NK-92 (cell line): ENCODE measurements around the gene LRRC7.
"Not testable (repeated sequence)": the region's sequence is repeated elsewhere in the genome, so short reads cannot be mapped to it uniquely, and the experiment has no call there.

Source experiments
- DNase-seq: peaks from one replicate; lab custom pipeline; 2025; ENCODE audit not compliant: unreplicated experiment; lab: John Stamatoyannopoulos, UW

Gene LRRC7

DNA sequence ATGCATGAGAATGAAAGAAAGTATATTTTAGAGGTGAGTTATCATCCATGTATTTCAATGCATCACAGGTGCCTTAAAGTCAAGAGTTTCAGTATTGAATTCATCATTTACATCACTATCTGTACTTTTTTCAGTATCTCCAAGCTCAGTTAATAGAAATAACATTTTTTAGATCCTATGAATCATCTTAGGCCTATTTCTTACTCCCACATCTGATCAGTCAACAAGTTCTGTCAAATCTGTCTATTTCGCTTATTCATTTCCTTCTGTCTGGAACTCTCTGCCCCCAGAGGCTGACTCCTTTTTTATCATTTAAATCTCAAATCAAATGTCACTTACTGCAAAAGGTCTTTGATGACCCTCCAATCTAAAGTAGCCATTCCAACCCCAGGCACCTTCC, 295.2 kb downstream of the LRRC7 start:
- DNase-seq, result no peak

DNA sequence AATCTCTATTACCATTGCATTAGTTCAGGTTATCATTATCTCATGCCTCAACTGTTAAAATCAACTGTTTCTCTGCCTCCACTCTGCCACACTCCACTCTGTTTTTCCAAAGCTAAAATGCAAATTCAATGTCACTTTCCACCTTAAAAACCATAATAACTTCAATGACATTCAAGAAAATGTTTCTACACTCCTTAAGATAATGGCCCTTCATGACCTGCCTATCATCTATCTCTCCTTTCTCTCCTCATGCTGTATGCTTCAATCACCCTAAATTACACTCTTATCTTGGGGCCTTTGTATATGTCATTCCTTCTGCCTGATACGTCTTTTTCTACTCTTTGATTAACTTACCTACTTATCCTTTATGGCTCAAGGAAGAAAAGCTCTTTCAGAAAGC, 296.0 kb downstream of the LRRC7 start:
- no peak for DNase-seq

DNA sequence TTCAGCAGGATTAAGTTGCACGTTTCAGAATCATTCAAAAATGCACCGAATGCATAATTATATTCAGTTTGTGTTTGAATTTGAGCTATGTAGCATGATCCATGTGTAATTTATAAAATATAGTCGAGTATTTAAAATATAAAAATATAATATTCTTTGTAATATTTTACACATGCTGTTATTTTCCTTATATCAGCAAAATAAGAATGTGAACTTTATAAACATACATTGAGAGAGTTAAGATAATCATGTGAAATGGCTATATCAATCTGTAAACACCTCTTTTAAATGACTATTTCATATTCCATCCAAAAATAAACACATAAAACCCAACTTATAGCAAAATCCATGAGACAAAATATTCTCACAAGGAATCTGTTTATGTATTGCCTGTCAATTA, 303.7 kb downstream of the LRRC7 start:
- DNase-seq, result no peak

DNA sequence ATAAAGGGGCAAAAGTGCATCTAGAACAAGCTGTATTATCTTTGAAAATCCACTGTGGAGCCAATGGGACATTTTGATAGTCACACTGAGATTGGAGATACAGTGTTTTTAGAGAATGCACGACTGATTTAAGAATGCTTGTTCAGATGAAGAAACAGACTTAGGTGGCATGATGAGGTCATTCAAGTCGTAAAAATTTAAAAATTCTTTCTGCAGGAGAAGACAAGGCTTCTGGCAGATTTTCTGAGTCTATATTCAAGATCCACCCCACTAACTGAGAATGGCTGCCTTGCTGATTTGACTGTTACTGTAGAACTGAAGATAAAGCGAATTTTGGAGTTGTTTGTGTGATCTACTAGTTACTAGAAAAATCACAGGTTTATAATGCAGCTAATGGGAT, 310.6 kb downstream of the LRRC7 start:
- no peak for DNase-seq

DNA sequence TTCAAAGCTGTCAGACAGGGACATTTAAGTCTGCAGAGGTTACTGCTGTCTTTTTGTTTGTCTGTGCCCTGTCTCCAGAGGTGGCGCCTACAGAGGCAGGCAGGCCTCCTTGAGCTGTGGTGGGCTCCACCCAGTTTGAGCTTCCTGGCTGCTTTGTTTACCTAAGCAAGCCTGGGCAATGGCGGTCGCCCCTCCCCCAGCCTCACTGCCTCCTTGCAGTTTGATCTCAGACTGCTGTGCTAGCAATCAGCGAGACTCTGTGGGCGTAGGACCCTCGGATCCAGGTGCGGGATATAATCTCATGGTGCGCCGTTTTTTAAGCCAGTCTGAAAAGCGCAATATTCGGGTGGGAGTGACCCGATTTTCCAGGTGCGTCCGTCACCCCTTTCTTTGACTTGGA, 320.3 kb downstream of the LRRC7 start:
- not testable (repeated sequence) for DNase-seq

DNA sequence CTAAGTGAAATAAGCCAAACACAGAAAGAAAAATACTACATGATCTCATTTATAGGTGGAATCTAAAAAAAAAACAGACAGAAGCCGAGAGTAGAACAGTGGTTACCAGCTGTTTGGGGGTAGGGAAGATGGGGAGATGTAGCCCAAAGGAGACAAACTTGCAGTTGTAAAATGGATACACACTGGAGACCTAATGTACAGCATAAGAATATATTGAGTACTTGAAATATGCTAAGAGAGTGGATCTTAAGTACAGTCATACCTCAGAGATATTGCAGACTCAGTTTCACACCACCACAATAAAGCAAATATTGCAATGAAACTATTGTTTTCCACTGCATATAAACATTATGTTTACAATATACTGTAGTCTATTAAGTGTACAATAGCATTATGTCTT, 320.9 kb downstream of the LRRC7 start:
- DNase-seq, result no peak

DNA sequence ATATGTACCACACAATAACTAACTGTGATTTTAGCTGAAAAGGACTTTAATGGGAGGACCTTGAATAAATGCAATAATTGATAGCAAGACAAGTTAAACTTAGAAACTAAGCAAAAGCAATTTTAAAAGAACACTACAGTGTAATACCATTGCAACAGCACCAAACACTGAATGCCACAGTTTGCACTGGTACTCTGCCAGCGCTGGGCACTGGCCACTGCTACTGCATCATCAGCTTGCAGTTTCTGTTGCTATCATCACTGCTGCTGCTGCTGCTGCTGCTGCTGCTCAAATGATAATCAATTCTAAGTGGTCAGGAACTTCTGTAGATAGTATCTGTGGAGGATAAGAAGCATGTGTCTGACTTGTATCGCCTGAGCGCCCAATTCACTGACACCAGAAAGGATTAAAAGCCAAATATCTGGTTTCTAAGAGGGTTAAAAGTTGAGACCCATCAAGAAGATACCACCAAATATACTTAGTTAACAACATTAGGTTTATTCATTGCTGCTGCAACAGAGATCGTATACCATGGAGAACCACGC, 330.8 kb downstream of the LRRC7 start:
- no peak for DNase-seq

DNA sequence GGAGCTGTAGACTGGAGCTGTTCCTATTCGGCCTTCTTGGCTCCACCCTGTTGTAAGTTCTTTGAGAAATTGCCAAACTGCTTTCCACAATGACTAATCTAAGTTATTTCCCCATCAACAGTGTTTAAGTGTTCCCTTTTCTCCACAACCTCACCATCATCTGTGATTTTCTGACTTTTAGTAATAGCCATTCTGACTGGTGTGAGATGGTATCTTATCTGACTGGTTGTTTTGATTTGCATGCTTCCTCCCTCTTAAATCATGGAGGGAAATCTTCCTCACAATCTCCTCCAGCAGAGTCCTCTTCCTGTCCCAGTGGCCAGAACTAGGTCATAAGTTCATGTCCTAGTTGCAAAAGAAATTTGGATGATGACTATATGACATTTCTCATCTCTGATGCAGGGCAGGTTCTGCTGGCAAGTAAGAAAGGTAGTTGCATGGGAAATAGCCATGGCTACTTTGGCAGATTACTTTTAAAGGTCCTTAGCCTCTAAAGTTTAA, 343.6 kb downstream of the LRRC7 start:
- no peak for DNase-seq

DNA sequence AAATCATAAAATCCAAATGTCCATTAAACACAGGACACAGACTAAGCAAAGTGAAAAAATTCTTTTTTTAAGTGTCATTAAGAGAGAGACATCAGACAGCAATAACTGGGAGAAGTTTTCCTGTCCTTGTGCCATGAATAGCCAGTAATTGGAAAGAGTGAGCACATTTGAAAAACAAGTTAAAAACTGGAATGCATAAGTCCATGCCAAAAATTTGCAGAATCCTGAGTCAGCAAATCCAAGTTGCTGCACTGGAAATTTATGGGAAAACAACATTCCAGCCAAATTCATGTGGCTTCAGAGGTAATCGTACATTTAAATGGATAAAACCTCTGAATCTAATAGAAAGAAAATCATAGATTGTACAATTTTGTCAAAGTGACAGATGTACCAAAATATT, 346.3 kb downstream of the LRRC7 start:
- DNase-seq, result no peak

DNA sequence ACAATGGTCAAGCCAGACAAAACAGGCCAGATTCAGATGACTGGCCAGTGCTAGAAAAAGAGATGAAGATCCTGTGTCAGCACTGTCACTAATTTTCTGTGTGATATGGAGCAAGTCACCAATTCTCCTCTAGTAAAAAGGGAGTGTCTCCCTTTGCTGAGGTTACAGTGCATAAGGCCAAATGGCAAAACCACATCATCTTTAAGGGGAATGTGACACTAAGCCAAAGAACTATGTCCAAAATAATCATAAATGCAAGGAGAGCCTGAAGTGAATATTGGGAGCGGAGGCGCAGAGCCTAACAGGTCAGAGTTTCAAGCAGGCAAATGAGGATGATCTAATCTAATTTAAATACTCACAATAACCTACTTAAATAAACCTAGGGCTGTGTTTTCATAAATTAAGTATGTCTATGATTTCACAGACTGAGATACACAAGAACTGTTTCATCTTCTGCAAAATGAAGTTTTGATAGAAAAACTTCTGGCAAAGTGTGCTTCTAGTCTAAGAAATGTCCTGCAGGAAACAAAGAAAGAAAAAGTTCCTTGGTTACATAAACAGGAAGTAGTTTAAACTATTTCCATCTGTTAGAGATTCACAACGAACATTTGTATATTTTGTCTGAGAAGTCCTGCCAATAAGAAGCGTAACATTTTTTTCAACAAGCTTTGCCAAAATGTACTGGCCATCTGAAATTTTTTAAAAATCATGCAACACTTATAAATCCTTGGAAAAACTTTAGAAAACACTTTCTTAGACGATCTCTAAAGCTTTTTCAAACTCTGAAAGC, 347.4 kb downstream of the LRRC7 start:
- DNase-seq, result no peak

DNA sequence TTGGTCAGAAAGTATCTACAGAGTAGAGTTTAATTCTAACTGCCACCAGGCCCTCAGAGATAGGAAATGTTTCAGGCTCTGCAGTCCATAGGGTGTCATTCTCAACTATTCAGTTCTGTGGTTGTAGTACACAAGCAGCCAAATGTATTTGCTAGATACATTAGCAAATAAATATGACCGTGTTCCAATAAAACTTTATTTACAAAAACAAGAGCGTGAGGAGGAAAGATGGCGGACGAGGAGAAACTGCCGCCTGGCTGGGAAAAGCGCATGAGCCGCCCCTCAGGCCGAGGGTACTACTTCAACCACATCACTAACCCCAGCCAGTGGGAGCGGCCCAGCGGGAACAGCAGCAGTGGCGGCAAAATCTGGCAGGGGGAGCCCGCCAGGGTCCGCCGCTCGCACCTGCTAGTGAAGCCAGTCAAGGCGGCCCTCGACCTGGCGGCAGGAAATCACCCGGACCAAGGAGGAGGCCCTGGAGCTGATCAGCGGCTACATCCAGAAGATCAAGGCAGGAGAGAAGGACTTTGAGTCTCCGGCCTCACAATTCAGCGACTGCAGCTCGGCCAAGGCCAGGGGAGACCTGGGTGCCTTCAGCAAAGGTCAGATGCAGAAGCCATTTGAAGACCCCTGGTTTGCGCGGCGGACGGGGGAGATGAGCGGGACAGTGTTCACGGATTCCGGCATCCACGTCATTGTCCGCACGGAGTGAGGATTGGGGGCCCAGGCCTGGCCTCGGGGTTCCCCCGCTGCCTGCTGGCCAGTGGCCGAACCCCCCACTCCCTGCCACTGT, 351.6 kb downstream of the LRRC7 start:
- no peak for DNase-seq

DNA sequence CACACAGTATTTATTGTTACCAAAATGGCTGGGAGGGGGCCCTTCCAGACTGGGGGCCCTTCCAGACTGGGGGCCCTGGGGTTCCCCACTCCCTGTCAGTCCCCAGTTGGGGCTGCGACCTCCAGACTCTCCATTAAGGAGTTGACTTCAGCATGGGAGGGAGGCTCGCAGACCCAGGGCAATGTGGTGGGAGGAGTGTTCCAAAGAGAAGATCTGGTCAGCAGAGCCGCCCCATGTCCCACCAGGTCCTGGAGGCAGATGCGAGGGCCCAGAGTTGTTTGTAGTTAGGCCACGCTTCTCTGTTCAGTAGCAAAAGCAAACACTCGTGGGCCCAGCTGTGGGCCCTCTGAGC, 352.2 kb downstream of the LRRC7 start:
- DNase-seq, result no peak

DNA sequence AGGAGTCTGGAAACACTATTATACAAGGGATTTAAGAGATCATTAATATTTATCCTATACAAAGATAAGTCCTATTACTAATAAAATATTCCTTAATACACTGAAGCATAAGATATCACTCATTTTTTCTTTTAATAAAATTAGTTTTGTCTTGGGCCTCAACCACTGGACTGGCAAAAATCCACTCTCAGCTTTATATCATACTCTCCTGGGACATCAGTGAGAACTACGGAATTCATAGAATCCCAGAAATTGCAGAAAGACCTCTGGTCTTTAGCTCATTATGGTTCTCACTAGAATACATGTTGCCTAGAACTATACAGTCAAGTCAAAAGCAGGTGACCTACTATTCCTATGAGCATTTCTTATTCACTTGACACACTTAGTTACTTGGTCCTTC, 352.7 kb downstream of the LRRC7 start:
- DNase-seq, result no peak

DNA sequence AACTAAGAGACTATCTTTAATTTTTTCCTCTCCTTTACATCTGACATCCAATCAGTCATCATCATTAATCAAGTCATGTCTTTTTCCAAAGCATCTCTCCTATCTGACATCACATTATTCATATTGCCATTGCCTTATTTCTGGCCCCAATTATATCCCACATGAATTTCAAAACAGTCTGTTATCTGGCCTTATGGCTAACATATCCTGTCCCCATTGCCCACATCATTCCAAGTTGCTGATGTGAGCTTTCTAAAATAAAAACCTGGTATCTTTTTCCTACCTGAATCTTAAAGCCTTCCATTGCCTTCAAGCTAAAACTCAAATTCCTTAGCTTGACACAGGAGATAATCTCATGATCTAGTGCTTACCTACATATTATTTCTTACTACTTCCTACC, 353.8 kb downstream of the LRRC7 start:
- DNase-seq, result no peak

DNA sequence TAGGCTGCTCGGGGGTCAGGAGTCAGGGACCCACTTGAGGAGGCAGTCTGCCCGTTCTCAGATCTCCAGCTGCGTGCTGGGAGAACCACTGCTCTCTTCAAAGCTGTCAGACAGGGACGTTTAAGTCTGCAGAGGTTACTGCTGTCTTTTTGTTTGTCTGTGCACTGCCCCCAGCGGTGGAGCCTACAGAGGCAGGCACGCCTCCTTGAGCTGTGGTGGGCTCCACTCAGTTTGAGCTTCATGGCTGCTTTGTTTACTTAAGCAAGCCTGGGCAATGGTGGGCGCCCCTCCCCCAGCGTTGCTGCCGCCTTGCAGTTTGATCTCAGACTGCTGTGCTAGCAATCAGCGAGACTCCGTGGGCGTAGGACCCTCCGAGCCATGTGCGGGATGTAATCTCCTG, 360.5 kb downstream of the LRRC7 start:
- DNase-seq, result not testable (repeated sequence)

DNA sequence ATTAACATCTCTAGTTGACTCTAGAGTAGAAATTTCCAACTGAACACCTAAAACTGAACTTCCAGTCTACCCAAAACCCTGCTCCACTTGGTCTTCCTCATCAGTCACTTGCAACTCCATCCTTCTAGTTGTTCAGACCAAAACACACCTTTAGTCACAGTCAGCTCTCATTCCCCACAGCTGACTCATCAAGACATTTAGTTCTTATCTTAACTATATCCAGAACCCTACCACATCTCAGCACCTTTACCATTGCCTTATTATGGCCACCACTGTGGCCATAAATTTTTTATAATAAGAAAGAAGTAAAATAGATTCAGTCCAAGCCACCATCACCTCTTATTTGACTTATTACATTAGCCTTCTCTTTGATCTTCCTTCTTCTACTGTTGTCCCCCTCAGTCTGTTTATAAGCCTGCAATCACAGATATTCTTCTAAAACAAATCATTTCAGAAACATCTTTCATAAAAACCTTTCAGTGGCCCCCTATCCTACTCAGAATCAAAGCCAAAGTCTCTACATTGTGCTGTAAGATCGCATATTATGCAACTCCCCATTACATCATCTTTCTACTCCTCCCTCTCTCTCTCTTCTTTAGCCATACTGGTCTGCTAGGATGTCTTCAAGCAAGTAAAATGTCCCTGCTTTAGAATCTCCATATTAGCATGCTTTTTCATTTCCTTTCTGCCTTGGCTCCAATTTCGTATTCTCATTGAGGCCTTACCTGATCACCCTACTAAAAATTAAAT, 361.8 kb downstream of the LRRC7 start:
- no peak for DNase-seq

DNA sequence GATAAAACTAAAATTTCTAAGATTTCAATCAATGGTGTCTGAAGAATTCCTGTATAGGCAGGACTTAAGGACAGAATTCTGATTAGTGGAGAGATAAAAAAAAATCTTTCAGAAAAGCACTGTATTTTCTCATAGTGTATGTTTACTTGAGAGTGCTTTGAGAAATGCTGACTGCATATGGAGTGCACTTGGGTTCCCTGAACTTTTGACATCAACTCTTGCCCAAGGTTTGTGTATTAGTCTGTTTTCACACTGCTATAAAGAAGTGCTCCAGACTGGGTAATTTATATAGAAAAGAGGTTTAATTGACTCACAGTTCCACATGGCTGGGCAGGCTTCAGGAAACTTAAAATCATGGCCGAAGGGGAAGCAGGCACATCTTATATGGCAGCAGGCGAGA, 362.7 kb downstream of the LRRC7 start:
- DNase-seq, result no peak

DNA sequence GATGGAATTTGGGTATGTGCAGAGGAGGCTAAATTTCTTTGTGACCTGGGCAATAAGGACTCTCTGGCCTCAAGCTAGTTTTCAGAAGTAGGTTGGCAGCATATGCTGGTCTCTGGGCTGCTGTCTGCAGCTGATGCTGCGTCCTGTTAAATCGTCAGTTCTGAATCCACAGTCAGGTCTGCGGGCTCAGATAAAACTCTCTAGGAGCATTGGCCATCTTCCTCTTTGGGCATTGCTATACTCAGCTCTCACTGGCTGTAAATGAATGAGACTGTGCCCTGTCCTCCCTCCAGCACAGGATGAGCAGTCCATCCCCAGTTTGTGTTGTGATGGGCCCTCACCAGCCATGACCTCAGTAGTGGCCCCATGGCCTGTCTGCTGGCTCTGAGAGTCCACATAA, 365.0 kb downstream of the LRRC7 start:
- DNase-seq, result no peak

DNA sequence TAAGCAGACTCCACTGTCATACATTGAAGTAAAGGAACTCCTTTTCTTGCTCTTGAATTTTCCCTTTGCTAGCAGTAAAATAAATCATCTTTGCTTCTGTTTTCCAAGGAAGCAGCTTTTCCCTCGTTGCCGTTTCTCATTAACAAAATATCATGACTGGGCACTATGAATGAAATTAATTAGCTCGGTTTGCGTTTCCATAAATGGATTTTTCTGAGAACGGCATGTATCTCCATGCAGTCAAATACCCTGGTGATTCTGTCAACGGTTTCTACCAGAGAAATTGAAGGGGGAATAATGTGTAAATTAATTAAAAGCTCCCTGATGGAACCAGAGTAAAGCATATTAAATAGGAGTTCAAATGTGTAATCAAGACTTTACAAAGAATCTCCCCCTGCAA, 372.5 kb downstream of the LRRC7 start:
- no peak for DNase-seq

DNA sequence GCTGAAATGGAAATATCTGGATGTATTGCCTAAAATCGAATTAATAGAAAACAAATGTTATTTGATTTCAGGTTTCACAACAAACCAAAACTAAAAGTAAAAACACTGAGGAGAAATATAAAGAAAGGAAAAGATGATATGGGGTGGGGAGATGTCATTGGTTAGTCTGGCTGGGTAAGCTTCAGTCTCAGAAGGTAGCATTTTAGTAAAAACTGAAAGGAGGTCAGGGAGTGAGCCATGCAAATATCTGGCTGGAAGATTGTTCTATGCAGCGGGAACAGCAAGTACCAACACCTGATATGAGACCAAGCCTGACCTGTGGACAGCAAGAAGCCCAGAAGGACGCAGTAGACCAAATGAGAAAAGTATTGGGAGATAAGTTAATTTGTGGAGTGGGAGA, 373.1 kb downstream of the LRRC7 start:
- no peak for DNase-seq

DNA sequence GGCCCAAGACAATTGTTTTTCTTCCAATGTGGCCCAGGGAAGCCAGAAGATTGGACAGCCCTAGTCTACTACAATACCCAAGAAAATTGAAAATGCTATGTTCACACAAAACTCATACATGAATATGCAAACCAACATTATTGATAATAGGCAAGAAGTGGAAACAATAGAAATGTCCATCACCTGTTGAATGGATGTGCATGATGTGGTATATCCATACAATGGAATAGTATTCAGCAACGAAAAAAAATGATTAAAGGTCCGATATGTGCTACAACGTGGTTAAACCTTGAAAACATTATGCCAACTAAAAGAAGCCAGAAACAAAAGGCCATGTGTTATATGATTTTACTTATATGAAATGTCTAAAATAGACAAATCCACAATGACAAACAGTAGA, 375.3 kb downstream of the LRRC7 start:
- no peak for DNase-seq

DNA sequence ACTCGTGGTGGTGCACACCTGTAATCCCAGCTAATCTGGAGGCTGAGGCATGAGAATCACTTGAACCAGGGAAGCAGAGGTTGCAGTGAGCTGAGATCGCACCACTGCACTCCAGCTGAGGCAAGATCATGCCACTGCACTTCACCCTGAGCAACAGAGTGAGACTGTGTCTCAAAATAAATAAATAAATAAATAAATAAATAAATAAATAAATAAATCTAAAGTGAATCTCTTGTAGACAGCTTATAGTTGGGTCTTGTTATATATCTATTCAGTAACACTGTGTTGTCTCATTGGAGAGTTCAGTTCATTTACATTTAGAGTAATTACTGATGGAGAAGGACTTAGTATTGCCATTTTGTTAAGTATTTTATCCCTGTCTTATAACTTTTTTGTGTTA, 379.2 kb downstream of the LRRC7 start:
- no peak for DNase-seq
